HepG2 (cell line): Measurements from ENCODE around the gene SMPD2. TPM values are rescaled to one million over a fixed set of nuclear protein-coding genes. Genes with fewer than 3 reads are reported as not detected.
A peak's percentile ranks its signal among the peaks of the same experiment; 100 is the strongest.

Experiments used
- CBX5 ChIP-seq: sonication (generic); formaldehyde crosslinking; IDR thresholded peaks from 2 replicates; pipeline ENCODE4 v1.4.0; 2020; ENCODE audit warnings: missing genetic modification reagents, borderline replicate concordance
- EEA1 ChIP-seq: sonication (generic); formaldehyde crosslinking; IDR thresholded peaks from 2 replicates; pipeline ENCODE4 v1.5.1; 2020; ENCODE audit warnings: mild to moderate bottlenecking, missing genetic modification reagents, borderline replicate concordance
- KDM5B ChIP-seq: sonication (generic); formaldehyde crosslinking; IDR thresholded peaks from 2 replicates; pipeline ENCODE4 v1.4.0; 2020; ENCODE audit warnings: missing genetic modification reagents, mild to moderate bottlenecking, borderline replicate concordance
- NCOR1 ChIP-seq: fragments of 200-600 bp; sonication (generic); IDR thresholded peaks from 2 replicates; pipeline ENCODE4 v1.7.0; 2017; ENCODE audit warnings: antibody characterized with exemption, low read length, borderline replicate concordance
- RXRA ChIP-seq: sonication (generic); formaldehyde crosslinking; IDR thresholded peaks from 2 replicates; pipeline ENCODE4 v1.5.1; 2020; ENCODE audit warnings: missing genetic modification reagents
- SATB2 ChIP-seq: sonication (generic); formaldehyde crosslinking; IDR thresholded peaks from 2 replicates; pipeline ENCODE4 v1.5.0; 2020; ENCODE audit warnings: missing genetic modification reagents
- TAF1 ChIP-seq: sonication (generic); formaldehyde crosslinking; IDR thresholded peaks from 2 replicates; pipeline ENCODE4 v1.4.0; 2020; ENCODE audit warnings: missing genetic modification reagents
- ZBTB38 ChIP-seq: sonication (generic); formaldehyde crosslinking; IDR thresholded peaks from 2 replicates; pipeline ENCODE4 v1.5.1; 2020; ENCODE audit warnings: mild to moderate bottlenecking, missing genetic modification reagents
- ZBTB7B ChIP-seq: sonication (generic); formaldehyde crosslinking; IDR thresholded peaks from 2 replicates; pipeline ENCODE4 v1.4.0; 2020; ENCODE audit warnings: missing genetic modification reagents
- ZNF446 ChIP-seq: sonication (generic); formaldehyde crosslinking; IDR thresholded peaks from 2 replicates; pipeline ENCODE4 v1.5.0; 2020; ENCODE audit warnings: mild to moderate bottlenecking, missing genetic modification reagents
- ZNF713 ChIP-seq: sonication (generic); formaldehyde crosslinking; IDR thresholded peaks from 2 replicates; pipeline ENCODE4 v1.4.0; 2020; ENCODE audit warnings: mild to moderate bottlenecking, missing genetic modification reagents
- ZNF766 ChIP-seq: sonication (generic); formaldehyde crosslinking; IDR thresholded peaks from 2 replicates; pipeline ENCODE4 v1.5.0; 2020; ENCODE audit warnings: missing genetic modification reagents, borderline replicate concordance
- polyA plus RNA-seq, 8 experiments: library from polyadenylated mRNA; depleted of rRNA in 3 of 8; stranded (reverse) in 7 of 8; unstranded in 1 of 8; fragments of >200 nt; fragmentation: Illumina TruSeq in 4 of 8; extraction: Trizol in 4 of 8; gene quantifications; 2 replicates each; pipeline versions ENCODE4 v1.2.1 to v1.2.3, GENCODE V29; 2011 to 2016; ENCODE audit warnings: low read depth in 4 of 8, missing spikeins in 1 of 8, mixed read lengths in 1 of 8; ENCODE audit not compliant: insufficient read depth in 1 of 8
- total RNA-seq, 5 experiments: library from RNA; depleted of rRNA; stranded (reverse); fragments of >200 nt; fragmentation: Illumina TruSeq; extraction: Trizol; gene quantifications; 2 replicates each; pipeline ENCODE4 v1.2.3, GENCODE V29; 2016; ENCODE audit warnings: low read depth in 1 of 5
- TF ChIP-seq, protein P1 (sequence below): sonication (generic); formaldehyde crosslinking; IDR thresholded peaks from 2 replicates; pipeline ENCODE4 v1.4.0; 2020; ENCODE audit warnings: mild to moderate bottlenecking, missing genetic modification reagents
- TF ChIP-seq, protein P2 (sequence below): sonication (generic); formaldehyde crosslinking; IDR thresholded peaks from 2 replicates; pipeline ENCODE4 v1.4.0; 2020; ENCODE audit warnings: missing genetic modification reagents, borderline replicate concordance
- TF ChIP-seq, protein P3 (sequence below): IDR thresholded peaks from 2 replicates; pipeline ENCODE4 v1.6.1; 2016

The SMPD2 gene
- total and polyA plus RNA-seq, 2 of the 13 experiments (the other 11 are each of a cell fraction or from before 2014, with no cell fraction given), result 5.9 to 10.6 TPM

DNA sequence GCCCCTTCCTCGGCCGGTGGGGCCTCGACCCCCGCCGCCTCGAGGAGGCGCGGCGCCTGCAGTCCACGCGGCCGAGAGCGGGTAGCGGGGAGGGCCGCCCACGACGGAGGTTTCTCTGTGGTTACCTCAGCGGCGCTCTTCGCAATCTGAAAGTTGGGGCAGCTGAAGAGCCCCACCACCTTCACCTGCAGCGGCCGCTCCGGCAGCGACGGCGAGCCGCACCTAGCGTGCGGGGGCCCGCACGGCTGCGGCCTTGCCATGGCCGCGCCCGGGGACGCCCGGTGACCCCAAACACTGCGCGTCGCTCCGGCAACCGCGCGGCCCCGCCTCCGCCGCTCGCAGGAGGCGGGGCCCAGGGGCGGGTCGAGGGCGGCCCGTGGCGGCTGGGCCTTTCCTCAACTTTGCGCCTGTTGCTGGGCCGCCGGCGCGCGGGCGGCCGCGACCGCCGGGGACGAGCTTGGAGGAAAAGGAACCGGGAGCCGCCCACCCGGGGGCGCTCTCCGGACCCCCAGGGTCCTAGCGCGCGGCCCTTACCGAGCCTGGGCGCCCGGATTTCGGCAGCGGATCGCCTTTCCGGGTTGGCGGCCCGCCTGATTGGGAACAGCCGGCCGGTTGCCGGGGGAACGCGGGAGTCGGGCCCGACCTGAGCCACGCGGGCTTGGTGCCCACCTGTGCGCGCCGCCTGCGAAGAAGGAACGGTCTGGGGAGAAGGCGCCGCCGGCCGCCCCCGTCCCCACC lies at the start of gene SMPD2, which contains the start of gene PPIL6 (continued):
- TF ChIP-seq RXRA (CRISPR knock-in tag) (peak; percentile 16; the same call in 1 of the 2 replicates), ZNF713 (CRISPR knock-in tag) (no peak), ZBTB7B (CRISPR knock-in tag) (peak; percentile 76; the same call in 1 of the 2 replicates), ZNF766 (CRISPR knock-in tag) (no peak), CBX5 (CRISPR knock-in tag) (peak; percentile 18; the same call in 1 of the 2 replicates), ZBTB38 (CRISPR knock-in tag) (peak; percentile 53; the same call in 1 of the 2 replicates), SATB2 (no peak; the same call in 1 of the 2 replicates), NCOR1 (no peak), KDM5B (peak; percentile 73; the same call in 1 of the 2 replicates), EEA1 (0 out of 2 replicates have a peak, but pooled peaks have one; percentile 63), TAF1 (CRISPR knock-in tag) (peak; percentile 69), ZNF446 (0 out of 2 replicates have a peak, but pooled peaks have one; percentile 1)
- TF ChIP-seq, protein P1, sequence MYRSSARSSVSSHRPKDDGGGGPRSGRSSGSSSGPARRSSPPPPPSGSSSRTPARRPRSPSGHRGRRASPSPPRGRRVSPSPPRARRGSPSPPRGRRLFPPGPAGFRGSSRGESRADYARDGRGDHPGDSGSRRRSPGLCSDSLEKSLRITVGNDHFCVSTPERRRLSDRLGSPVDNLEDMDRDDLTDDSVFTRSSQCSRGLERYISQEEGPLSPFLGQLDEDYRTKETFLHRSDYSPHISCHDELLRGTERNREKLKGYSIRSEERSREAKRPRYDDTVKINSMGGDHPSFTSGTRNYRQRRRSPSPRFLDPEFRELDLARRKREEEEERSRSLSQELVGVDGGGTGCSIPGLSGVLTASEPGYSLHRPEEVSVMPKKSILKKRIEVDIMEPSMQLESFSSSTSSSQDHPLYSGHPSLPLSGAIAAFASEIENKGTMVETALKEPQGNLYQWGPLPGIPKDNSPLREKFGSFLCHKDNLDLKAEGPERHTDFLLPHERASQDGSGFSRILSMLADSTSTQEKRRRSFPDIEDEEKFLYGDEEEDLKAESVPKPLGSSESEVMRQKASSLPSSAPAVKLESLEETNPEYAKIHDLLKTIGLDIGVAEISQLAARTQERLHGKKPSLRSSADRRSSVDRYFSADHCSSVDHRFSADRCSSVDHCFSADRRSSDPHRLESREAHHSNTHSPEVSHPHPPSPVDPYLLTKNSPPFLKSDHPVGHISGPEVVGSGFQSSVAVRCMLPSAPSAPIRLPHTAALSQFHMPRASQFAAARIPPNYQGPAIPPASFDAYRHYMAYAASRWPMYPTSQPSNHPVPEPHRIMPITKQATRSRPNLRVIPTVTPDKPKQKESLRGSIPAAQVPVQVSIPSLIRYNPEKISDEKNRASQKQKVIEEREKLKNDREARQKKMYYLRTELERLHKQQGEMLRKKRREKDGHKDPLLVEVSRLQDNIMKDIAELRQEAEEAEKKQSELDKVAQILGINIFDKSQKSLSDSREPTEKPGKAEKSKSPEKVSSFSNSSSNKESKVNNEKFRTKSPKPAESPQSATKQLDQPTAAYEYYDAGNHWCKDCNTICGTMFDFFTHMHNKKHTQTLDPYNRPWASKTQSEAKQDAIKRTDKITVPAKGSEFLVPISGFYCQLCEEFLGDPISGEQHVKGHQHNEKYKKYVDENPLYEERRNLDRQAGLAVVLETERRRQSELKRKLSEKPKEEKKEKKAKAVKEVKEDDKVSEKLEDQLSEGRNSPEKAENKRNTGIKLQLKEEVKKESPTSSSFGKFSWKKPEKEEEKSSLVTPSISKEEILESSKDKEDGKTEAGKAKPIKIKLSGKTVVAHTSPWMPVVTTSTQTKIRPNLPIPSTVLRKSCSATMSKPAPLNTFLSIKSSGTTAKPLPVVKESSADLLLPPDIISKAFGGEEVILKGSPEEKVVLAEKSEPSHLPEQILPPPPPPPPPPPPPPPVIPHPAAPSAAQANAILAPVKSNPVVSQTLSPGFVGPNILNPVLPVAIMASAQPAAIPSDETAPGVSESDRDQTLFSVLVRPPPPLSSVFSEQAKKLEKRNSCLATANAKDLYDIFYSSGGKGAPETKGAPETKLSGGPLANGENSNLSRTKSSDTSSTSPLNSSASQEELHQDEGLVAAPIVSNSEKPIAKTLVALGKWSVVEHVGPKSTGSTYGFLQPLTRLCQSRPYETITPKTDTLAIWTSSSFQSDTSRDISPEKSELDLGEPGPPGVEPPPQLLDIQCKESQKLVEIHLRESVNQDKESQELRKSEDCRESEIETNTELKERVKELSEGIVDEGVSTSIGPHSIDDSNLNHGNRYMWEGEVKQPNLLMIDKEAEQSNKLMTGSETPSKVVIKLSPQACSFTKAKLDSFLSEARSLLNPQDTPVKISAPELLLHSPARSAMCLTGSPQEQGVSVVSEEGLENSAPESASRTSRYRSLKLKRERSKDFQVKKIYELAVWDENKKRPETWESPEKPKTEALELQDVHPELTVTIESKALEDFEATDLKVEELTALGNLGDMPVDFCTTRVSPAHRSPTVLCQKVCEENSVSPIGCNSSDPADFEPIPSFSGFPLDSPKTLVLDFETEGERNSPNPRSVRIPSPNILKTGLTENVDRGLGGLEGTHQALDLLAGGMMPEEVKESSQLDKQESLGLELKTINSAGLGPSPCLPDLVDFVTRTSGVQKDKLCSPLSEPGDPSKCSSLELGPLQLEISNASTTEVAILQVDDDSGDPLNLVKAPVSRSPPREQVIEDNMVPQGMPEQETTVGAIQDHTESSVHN (CRISPR knock-in tag), result no peak
- TF ChIP-seq, protein P2, sequence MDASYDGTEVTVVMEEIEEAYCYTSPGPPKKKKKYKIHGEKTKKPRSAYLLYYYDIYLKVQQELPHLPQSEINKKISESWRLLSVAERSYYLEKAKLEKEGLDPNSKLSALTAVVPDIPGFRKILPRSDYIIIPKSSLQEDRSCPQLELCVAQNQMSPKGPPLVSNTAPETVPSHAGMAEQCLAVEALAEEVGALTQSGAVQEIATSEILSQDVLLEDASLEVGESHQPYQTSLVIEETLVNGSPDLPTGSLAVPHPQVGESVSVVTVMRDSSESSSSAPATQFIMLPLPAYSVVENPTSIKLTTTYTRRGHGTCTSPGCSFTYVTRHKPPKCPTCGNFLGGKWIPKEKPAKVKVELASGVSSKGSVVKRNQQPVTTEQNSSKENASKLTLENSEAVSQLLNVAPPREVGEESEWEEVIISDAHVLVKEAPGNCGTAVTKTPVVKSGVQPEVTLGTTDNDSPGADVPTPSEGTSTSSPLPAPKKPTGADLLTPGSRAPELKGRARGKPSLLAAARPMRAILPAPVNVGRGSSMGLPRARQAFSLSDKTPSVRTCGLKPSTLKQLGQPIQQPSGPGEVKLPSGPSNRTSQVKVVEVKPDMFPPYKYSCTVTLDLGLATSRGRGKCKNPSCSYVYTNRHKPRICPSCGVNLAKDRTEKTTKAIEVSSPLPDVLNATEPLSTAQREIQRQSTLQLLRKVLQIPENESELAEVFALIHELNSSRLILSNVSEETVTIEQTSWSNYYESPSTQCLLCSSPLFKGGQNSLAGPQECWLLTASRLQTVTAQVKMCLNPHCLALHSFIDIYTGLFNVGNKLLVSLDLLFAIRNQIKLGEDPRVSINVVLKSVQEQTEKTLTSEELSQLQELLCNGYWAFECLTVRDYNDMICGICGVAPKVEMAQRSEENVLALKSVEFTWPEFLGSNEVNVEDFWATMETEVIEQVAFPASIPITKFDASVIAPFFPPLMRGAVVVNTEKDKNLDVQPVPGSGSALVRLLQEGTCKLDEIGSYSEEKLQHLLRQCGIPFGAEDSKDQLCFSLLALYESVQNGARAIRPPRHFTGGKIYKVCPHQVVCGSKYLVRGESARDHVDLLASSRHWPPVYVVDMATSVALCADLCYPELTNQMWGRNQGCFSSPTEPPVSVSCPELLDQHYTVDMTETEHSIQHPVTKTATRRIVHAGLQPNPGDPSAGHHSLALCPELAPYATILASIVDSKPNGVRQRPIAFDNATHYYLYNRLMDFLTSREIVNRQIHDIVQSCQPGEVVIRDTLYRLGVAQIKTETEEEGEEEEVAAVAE (CRISPR knock-in tag), result no peak
- TF ChIP-seq, protein P3, sequence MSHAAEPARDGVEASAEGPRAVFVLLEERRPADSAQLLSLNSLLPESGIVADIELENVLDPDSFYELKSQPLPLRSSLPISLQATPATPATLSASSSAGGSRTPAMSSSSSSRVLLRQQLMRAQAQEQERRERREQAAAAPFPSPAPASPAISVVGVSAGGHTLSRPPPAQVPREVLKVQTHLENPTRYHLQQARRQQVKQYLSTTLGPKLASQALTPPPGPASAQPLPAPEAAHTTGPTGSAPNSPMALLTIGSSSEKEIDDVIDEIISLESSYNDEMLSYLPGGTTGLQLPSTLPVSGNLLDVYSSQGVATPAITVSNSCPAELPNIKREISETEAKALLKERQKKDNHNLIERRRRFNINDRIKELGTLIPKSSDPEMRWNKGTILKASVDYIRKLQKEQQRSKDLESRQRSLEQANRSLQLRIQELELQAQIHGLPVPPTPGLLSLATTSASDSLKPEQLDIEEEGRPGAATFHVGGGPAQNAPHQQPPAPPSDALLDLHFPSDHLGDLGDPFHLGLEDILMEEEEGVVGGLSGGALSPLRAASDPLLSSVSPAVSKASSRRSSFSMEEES (CRISPR knock-in tag), result no peak
